VCaP (cell line): ENCODE results near the gene ASMTL.
"Not testable (repeated sequence)": the region's sequence is repeated elsewhere in the genome, so short reads cannot be mapped to it uniquely, and the experiment has no call there.

ENCODE experiments used
- H3K27ac ChIP-seq: fragments of 450-650 bp; 2 replicates; pipeline ENCODE4 v1.5.1; 2017
- CTCF ChIP-seq: fragments of 450-650 bp; conservative IDR thresholded peaks from 2 replicates; pipeline ENCODE4 v1.5.1; 2017; ENCODE audit warnings: mild to moderate bottlenecking, moderate library complexity

Gene ASMTL

GRCh38 chrX:1449823-1450149 lies 2.9 kb downstream of the ASMTL start:
- TF ChIP-seq CTCF: no peak
- H3K27ac ChIP-seq: no peak overlapping the region

- TF ChIP-seq CTCF: no peak
- H3K27ac ChIP-seq: no peak overlapping the region
Measured at GRCh38 chrX:1449036-1449822, 3.5 kb downstream of the ASMTL start.

- H3K27ac ChIP-seq: not testable (repeated sequence)
Measured at GRCh38 chrX:1448573-1449001, 4.1 kb downstream of the ASMTL start.

- H3K27ac ChIP-seq: not testable (repeated sequence)
Measured at GRCh38 chrX:1447969-1448572, 4.6 kb downstream of the ASMTL start.

GRCh38 chrX:1446984-1447968 lies 5.4 kb downstream of the ASMTL start:
- H3K27ac ChIP-seq: not testable (repeated sequence)

- TF ChIP-seq CTCF: no peak
- no peak overlapping the region for H3K27ac ChIP-seq
Measured at GRCh38 chrX:1444561-1445500, 7.9 kb downstream of the ASMTL start.

GRCh38 chrX:1443496-1444075 lies 9.1 kb downstream of the ASMTL start:
- no peak overlapping the region for H3K27ac ChIP-seq
- no peak for TF ChIP-seq CTCF

- H3K27ac ChIP-seq: no peak overlapping the region
- no peak for TF ChIP-seq CTCF
Measured at GRCh38 chrX:1442724-1443367, 9.9 kb downstream of the ASMTL start.
